Measurements from ENCODE around the gene EXTL2. TPM values are rescaled to one million over a fixed set of nuclear protein-coding genes. Genes with fewer than 3 reads are reported as not detected.

The EXTL2 gene
- total RNA-seq, 2 experiments from 2014 or later, result 2.8 to 3.0 TPM

DNA sequence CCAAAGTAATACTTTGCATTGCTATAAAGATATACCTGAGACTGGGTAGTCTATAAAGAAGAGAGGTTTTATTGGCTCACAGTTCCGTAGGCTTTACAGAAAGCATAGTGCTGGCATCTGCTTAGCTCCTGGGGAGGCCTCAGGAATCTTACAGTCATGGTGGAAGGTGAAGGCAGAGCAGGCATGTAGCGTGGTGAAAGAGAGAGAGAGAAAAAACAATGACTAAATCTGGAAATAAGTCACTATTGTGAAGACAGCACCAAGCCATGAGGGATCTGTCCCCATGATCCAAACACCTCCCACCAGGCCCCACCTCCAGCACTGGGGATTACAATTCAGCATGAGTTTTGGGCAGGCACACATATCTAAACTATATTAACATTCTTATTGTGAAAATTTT lies 31.6 kb upstream of the EXTL2 start:
- H3K36me3 Mint-ChIP-seq, result peaks cover 31% of the 10 kb centered on the region
- H3K4me3 Mint-ChIP-seq, result peak overlapping the region; percentile 28
- DNase-seq, result no peak
- peaks cover 38% of the 10 kb centered on the region for H3K4me1 Mint-ChIP-seq
- H3K27me3 Mint-ChIP-seq, result no peaks in the 10 kb centered on the region
- ATAC-seq (ENCODE audit: low read depth), result no peak
- H3K9me3 Mint-ChIP-seq, result peaks cover 1% of the 10 kb centered on the region
- peak overlapping the region; percentile 54 for H3K27ac Mint-ChIP-seq
- POLR2A ChIA-PET, result interaction anchor here (0.6 kb wide), 2 partner anchors 18 to 208 kb away, joined by 3 read pairs; no protein-coding TSS in a partner anchor

DNA sequence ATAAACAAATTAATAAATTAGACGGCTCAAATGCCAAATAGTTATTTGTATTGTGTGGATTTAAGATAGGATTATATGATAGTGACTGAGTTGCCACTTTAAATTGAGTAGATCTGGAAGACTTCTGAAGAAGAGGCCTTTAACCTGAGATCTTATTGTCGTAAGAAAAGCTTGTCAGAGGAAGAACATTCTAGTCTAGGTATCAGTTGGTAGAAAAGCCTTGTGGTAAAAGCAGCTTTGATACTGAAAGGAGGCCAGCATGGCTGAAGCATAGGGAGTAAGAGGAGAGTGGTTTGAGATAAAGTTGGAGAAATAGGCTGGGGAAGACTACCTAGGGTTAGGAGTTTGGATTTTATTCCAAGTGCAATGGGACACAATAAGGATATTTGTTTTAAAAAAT lies 30.3 kb upstream of the EXTL2 start:
- Mint-ChIP-seq H3K27ac (peak overlapping the region; percentile 14), H3K4me3 (no peak overlapping the region), H3K9me3 (peaks cover 1% of the 10 kb centered on the region), H3K27me3 (no peaks in the 10 kb centered on the region), H3K36me3 (peaks cover 25% of the 10 kb centered on the region), H3K4me1 (peaks cover 34% of the 10 kb centered on the region)
- no peak for ATAC-seq (ENCODE audit: low read depth)
- no peak for DNase-seq
- POLR2A ChIA-PET, result no interaction called here

- H3K36me3 Mint-ChIP-seq, result peaks cover 25% of the 10 kb centered on the region
- H3K27ac Mint-ChIP-seq, result peak overlapping the region; percentile 32
- H3K4me3 Mint-ChIP-seq, result no peak overlapping the region
- no peaks in the 10 kb centered on the region for H3K27me3 Mint-ChIP-seq
- H3K4me1 Mint-ChIP-seq, result peaks cover 29% of the 10 kb centered on the region
- H3K9me3 Mint-ChIP-seq, result peaks cover 1% of the 10 kb centered on the region
- no peak for ATAC-seq (ENCODE audit: low read depth)
- POLR2A ChIA-PET, result interaction anchor here (0.9 kb wide), 1 partner anchor 316 kb away, joined by 3 read pairs; no protein-coding TSS in a partner anchor
- DNase-seq, result no peak
Measured at GRCh38 chr1:100924212-100924611, 29.6 kb upstream of the EXTL2 start.

GRCh38 chr1:100921110-100921706 lies 26.6 kb upstream of the EXTL2 start:
- Mint-ChIP-seq H3K4me1 (peaks cover 24% of the 10 kb centered on the region), H3K9me3 (peaks cover under 1% of the 10 kb centered on the region), H3K36me3 (peaks cover 32% of the 10 kb centered on the region), H3K27me3 (no peaks in the 10 kb centered on the region), H3K27ac (no peak overlapping the region), H3K4me3 (no peak overlapping the region)
- POLR2A ChIA-PET, result interaction anchor here (0.5 to 1.0 kb wide), 2 partner anchors 331 to 372 kb away, joined by 3 read pairs; no protein-coding TSS in a partner anchor
- DNase-seq, result no peak
- ATAC-seq (ENCODE audit: low read depth), result no peak

DNA sequence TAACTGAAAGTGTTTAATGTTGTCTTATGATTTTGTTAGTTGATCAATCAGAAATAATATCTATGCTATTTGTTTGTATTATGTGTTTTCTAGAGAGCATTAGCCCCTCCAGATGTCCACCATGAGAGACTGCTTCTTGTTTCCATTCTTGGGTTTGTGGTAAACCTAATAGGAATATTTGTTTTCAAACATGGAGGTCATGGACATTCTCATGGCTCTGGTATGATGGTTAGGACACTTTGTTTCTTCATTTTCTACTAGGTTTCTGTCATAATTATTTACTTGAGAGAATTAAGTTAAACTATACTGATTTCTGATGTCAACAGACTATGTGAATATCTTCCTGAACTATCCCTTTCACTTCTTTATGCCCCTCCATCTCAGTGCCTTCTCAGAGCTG lies 17.4 kb upstream of the EXTL2 start:
- POLR2A ChIA-PET, result no interaction called here
- H3K36me3 Mint-ChIP-seq, result peaks cover 52% of the 10 kb centered on the region
- no peaks in the 10 kb centered on the region for H3K27me3 Mint-ChIP-seq
- H3K9me3 Mint-ChIP-seq, result no peaks in the 10 kb centered on the region
- no peak overlapping the region for H3K4me3 Mint-ChIP-seq
- no peak overlapping the region for H3K27ac Mint-ChIP-seq
- DNase-seq (no peak), ATAC-seq (ENCODE audit: low read depth) (no peak)
- peaks cover 3% of the 10 kb centered on the region for H3K4me1 Mint-ChIP-seq

DNA sequence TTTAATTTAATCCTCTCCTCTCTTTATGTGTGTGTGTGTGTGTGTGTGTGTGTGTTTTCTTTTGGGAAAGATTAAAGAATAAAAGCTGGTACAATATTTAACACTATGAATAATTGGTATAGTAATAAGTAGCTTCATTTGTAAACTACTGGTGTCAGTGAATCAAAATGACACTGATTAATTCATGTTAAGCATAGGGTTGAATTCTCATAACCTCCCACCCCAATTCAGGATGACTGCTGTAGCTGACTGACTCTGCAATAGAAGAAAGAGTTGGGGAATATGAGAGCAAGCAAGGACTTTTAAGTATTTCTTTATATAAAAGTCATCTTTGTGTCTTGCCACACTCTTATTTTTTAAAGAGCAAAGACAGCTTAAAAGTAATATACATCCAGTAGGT lies 14.4 kb upstream of the EXTL2 start:
- H3K9me3 Mint-ChIP-seq, result peaks cover 2% of the 10 kb centered on the region
- H3K27ac Mint-ChIP-seq, result no peak overlapping the region
- POLR2A ChIA-PET, result interaction anchor here (1.5 kb wide), 1 partner anchor 13 kb away, joined by 4 read pairs; the partner anchor contains the start of gene SLC30A7
- peaks cover 9% of the 10 kb centered on the region for H3K4me1 Mint-ChIP-seq
- H3K36me3 Mint-ChIP-seq, result peaks cover 61% of the 10 kb centered on the region
- DNase-seq, result no peak
- no peak for ATAC-seq (ENCODE audit: low read depth)
- no peaks in the 10 kb centered on the region for H3K27me3 Mint-ChIP-seq
- H3K4me3 Mint-ChIP-seq, result no peak overlapping the region

GRCh38 chr1:100907887-100908286 lies 13.2 kb upstream of the EXTL2 start:
- H3K27me3 Mint-ChIP-seq, result no peaks in the 10 kb centered on the region
- no peak overlapping the region for H3K4me3 Mint-ChIP-seq
- no peak for DNase-seq
- POLR2A ChIA-PET, result interaction anchor here (0.8 kb wide), 2 partner anchors 10 to 18 kb away, joined by 3 read pairs; no protein-coding TSS in a partner anchor
- no peak for ATAC-seq (ENCODE audit: low read depth)
- H3K9me3 Mint-ChIP-seq, result peaks cover 2% of the 10 kb centered on the region
- peaks cover 54% of the 10 kb centered on the region for H3K36me3 Mint-ChIP-seq
- no peak overlapping the region for H3K27ac Mint-ChIP-seq
- H3K4me1 Mint-ChIP-seq, result peaks cover 9% of the 10 kb centered on the region

DNA sequence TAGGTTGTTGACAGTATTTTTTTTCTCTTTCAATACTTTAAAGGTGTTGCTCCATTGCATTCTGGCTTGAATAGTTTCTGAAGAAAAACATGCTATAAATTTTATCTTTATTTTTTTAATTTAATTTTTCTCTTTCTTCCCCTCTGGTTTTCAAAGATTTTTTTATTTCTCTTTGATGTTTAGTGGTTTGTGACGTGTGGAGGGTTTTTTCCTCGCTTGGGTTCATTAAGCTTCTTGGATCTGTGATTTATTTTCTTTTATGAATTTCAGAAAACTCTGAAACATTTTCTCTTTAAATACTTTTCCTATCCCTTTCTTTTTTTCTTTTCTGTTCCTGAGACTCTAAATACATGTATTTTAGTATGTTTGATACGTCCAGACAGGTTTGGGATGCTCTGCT lies 10.5 kb upstream of the EXTL2 start:
- ATAC-seq (ENCODE audit: low read depth), result no peak
- no peak overlapping the region for H3K4me3 Mint-ChIP-seq
- peaks cover 2% of the 10 kb centered on the region for H3K9me3 Mint-ChIP-seq
- DNase-seq, result no peak
- H3K36me3 Mint-ChIP-seq, result peaks cover 44% of the 10 kb centered on the region
- peaks cover 17% of the 10 kb centered on the region for H3K4me1 Mint-ChIP-seq
- no peak overlapping the region for H3K27ac Mint-ChIP-seq
- POLR2A ChIA-PET, result interaction anchor here (1.8 kb wide), 1 partner anchor 9 kb away, joined by 6 read pairs; the partner anchor contains the start of gene SLC30A7
- no peaks in the 10 kb centered on the region for H3K27me3 Mint-ChIP-seq

DNA sequence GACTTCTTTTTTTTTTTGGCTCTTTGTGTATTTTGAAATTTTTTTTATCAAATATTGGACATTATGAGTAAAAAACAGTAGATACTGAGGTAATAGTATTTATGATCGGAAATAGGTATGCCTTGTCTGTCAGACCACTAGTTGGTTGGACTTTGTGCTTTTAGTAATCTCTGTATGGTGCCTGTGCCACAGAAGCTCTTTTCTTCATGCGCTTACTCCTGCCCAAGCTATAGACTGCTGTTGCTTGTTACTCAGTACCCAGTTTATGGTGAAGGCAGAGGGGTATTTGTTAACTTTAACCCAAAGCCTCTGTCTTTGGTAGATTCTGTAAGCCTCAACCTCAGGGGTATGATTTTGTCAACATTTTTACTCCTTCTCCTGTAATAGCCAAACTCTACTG lies 9.9 kb upstream of the EXTL2 start:
- Mint-ChIP-seq H3K4me1 (peaks cover 20% of the 10 kb centered on the region), H3K27ac (no peak overlapping the region)

DNA sequence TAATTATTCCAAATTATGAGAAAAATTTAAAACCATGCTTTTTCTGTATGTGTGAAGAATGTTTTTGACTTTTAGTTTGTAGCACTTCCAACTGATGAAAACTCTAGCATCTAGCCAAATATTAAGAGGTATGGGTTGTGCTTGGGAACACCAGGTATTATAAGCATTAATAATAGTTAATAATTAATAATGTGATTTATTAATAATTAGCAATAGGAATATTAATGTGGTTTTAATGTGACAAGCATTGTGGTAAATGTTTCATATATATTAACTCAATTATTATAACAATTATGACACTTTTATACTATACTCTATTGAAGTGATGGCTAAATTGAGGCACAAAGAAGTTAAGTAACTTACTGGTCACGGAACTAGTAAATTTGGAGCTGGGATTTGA lies 9.1 kb upstream of the EXTL2 start:
- Mint-ChIP-seq H3K4me1 (peaks cover 22% of the 10 kb centered on the region), H3K9me3 (peaks cover 2% of the 10 kb centered on the region), H3K27me3 (no peaks in the 10 kb centered on the region), H3K4me3 (no peak overlapping the region), H3K27ac (no peak overlapping the region), H3K36me3 (peaks cover 51% of the 10 kb centered on the region)
- POLR2A ChIA-PET, result no interaction called here
- no peak for ATAC-seq (ENCODE audit: low read depth)
- DNase-seq, result no peak

More for the DNA sequence above, 9.9 kb upstream of the EXTL2 start:
- Mint-ChIP-seq H3K4me3 (no peak overlapping the region), H3K36me3 (peaks cover 48% of the 10 kb centered on the region), H3K9me3 (peaks cover 2% of the 10 kb centered on the region), H3K27me3 (no peaks in the 10 kb centered on the region)
- no peak for DNase-seq
- POLR2A ChIA-PET, result no interaction called here
- ATAC-seq (ENCODE audit: low read depth), result no peak

- Mint-ChIP-seq H3K4me1 (peaks cover 28% of the 10 kb centered on the region), H3K27me3 (no peaks in the 10 kb centered on the region), H3K27ac (no peak overlapping the region), H3K4me3 (no peak overlapping the region), H3K36me3 (peaks cover 48% of the 10 kb centered on the region), H3K9me3 (peaks cover 2% of the 10 kb centered on the region)
- ATAC-seq (ENCODE audit: low read depth) (no peak), DNase-seq (no peak)
- POLR2A ChIA-PET, result no interaction called here
Measured at GRCh38 chr1:100902365-100902764, 7.7 kb upstream of the EXTL2 start.

DNA sequence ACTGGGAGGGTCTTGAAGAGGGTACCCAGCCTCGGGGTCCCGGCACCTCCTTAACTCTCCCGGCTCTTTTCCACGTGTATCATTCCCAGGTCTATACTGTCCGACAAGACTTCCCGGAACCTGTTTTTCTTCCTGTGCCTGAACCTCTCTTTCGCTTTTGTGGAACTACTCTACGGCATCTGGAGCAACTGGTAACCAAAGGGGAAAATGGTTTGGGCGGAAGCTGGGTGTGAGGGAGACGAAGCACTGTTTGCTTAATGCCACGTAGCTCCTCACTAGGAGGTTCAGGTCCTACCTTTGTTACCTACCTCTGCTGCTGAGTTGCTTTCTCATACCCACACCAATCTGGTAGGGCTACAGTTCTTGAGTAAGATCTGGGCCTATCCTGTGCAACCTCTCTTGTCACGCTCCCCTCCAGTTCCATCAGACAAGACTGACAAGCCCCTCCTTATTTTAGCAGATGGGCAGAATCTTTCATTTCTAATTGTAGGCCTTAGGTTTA lies 1.9 kb upstream of the EXTL2 start:
- Mint-ChIP-seq H3K9me3 (no peaks in the 10 kb centered on the region), H3K27ac (peak overlapping the region; percentile 99), H3K4me3 (peak overlapping the region; percentile 100), H3K36me3 (peaks cover 18% of the 10 kb centered on the region), H3K4me1 (peaks cover 34% of the 10 kb centered on the region), H3K27me3 (no peaks in the 10 kb centered on the region)
- peak; percentile 47 for DNase-seq
- peak; percentile 72 for ATAC-seq (ENCODE audit: low read depth)
- POLR2A ChIA-PET, result interaction anchor here (0.7 to 2.1 kb wide), 8 partner anchors 10 to 927 kb away, joined by 3 to 7 read pairs (median 4); partner anchors contain the start of genes RTCA and SLC35A3

- peaks cover 31% of the 10 kb centered on the region for H3K4me1 Mint-ChIP-seq
Measured at GRCh38 chr1:100895540-100896480, 1.2 kb upstream of the EXTL2 start, which contains the start of gene SLC30A7. Gene SLC30A7 (plus strand): TSS chr1:100896090. CDS start chr1:100896263, 173 bp downstream.

More at GRCh38 chr1:100895540-100896480, 1.2 kb upstream of the EXTL2 start, which contains the start of gene SLC30A7:
- DNase-seq, result peak; percentile 97
- H3K27me3 Mint-ChIP-seq, result no peaks in the 10 kb centered on the region
- POLR2A ChIA-PET, result interaction anchor here (0.6 to 2.1 kb wide), 14 partner anchors 10 to 926 kb away, joined by 3 to 7 read pairs (median 4); partner anchors contain the start of genes RTCA and SLC35A3
- peak within 1 kb of the TSS; percentile 99 for H3K27ac Mint-ChIP-seq
- peak; percentile 83 for ATAC-seq (ENCODE audit: low read depth)
- H3K36me3 Mint-ChIP-seq, result peaks cover 20% of the 10 kb centered on the region
- peaks cover 4% of the 10 kb centered on the region for H3K9me3 Mint-ChIP-seq
- H3K4me3 Mint-ChIP-seq, result peak within 1 kb of the TSS; percentile 100
